HT-29 (cell line): Measurements from ENCODE around the gene UNC13C. TPM values are rescaled to one million over a fixed set of nuclear protein-coding genes. Genes with fewer than 3 reads are reported as not detected.

Source experiments
- DNase-seq: peaks from one replicate; pipeline ENCODE4 v3.0.0-alpha.2; 2015; ENCODE audit warnings: low spot score
- total RNA-seq: library from RNA; depleted of rRNA; stranded (reverse); fragments of >200 nt; shearing (Covaris generic); gene quantifications from 2 replicates; pipeline ENCODE4 v1.2.3, GENCODE V29; 2014

Gene UNC13C
- total RNA-seq, 1 experiment from 2014 or later: not detected

DNA sequence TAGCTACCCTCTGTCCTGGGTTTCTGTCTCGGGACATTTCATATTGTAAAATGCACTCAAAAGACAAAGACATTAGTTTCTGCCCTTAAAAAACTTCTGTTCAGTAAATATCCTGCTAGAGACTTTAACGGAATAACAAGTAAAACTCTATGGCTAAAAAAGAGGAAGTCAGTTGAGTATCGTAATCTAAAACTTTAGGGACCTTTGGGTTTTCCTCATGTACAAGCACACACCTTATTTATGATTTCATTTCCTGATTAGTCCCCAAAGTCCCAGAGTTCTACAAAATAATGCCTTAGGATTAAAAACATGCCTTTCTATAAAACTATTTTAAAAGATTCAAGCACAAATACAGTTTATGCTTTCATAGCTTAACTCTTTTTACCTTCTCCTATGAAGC lies 585.9 kb downstream of the UNC13C start:
- DNase-seq: no peak

DNA sequence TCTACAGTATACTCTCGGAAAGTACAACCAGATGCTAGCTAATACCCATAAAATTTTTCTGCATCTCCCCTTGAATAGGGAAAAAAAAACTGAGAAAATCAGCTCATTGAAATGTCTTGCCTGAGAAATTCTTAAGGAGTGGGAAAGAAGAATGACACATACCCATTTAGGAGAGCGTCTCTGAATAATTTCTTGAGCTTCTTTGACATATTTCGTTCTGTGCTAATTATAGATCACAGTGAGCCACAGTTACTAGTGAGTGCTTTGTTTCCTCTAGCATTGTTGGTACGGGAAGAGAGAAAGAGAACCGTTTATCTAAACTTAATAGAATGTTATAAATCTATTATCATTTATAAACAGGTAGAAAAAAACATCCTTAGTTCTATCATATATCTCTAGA lies 588.4 kb downstream of the UNC13C start:
- DNase-seq: no peak

- no peak for DNase-seq
Measured at GRCh38 chr15:54567408-54568035, 589.3 kb downstream of the UNC13C start.

DNA sequence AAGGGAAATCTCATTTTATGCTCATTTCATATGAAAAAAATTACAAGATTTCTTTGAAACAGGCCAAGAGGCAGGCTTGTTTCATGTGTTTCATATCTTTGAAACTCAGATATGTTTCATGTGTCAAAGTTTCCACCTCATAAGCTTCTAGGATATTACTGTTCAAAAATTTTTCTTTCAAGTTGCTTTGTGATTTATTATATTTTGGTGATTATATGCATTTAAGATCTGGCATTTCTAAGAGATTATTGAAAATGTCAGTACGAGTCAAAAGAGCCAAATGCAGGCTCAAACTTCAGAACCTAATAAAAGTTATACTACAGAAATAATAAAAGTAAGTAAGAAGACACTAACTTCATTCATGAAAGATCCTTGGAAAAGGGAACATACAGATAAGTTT lies 590.1 kb downstream of the UNC13C start:
- no peak for DNase-seq

DNA sequence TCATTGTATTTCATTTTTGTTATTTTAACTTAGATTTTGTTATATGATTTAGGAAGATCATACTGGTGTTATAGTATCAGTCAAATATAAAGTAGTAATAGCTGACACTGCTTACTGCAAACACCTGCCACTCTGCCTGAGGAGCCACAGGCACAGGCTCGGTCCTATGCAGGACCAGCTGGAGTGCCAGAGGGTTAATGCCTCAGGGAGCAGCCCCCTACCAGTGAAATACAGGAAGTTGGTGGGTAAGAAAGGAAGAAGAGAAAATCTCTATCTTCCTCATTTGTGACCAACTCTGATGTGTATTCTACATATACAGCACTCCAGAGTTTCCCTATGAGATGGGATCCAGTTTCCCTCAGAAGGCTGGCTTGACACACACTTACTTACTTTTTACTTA lies 593.3 kb downstream of the UNC13C start:
- DNase-seq: no peak

GRCh38 chr15:54575586-54575985 lies 597.3 kb downstream of the UNC13C start:
- DNase-seq: no peak

- no peak for DNase-seq
Measured at GRCh38 chr15:54576298-54576935, 598.2 kb downstream of the UNC13C start.

DNA sequence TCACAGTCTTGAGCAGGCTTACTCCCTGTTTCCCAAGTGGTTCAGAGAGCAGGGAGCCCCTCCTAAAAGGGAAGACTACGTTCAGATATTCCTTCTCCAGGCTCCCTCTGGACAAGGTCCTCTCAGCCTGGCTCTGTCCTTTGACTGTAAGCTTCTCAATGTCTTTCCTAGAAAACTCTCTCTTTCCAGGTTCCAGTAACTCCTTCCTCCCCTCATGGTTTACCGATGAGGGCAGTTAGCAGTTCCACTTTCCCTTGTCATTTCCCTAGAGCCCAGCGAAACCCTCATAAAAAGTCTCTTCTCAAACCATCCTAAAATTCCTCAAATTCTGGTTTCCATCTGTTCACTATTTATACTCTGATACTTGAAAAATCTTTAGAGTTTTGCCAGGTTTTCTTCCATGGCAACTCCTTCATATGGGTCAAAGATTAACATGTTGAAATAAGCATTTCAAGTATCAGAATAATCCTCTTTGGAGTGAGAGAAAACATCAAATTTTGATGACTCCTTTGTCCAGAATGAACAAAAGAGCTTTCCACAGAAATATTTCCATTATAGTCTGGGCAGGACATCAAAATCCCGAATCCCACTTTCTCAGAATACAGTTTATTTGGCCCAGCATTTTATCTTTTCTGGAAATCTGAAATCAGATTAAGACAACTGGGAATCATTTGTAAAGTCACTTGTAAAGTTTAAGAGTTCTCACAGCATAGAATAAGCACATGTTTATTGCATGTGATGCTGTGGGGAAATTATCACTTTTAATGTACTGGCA lies 599.4 kb downstream of the UNC13C start:
- no peak for DNase-seq

GRCh38 chr15:54579855-54580254 lies 601.6 kb downstream of the UNC13C start:
- no peak for DNase-seq

GRCh38 chr15:54580643-54581042 lies 602.4 kb downstream of the UNC13C start:
- DNase-seq: no peak

DNA sequence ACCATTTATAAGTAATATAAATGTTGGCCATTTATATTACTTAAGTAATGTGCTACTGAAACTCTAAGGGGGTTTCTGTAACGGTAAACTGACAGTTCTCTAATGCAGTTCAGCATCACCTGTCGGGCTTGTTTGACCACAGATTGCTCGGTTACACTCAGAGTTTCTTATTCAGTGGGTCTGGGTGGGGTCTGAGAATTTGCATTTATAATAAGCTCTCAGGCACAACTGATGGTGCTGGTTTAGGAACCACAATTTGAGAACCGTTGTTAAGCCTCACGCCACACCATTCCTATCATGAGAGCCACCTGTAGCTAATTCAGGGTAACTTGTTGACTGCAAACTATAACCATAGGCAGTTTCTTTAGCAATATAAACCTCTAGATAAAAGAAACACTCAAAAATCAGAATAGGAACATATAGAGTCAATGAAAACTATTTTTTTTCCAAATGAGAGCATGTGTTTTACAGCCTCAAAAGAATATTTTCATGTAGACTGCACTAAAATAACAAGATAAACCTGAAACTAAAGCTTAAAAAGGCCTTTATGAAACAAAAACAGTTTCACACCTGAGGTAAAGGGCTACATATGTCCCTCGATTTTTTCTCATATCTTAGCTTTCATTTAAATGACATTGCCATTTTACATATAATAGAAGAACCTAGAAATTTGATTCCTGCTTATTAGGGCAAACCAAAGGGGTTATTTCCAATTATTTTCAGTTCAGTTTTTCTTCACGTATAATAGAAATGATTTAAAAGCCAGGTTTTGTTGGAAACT lies 604.8 kb downstream of the UNC13C start:
- no peak for DNase-seq

- no peak for DNase-seq
Measured at GRCh38 chr15:54585063-54585462, 606.8 kb downstream of the UNC13C start.

GRCh38 chr15:54594115-54594514 lies 615.9 kb downstream of the UNC13C start:
- peak; percentile 19 for DNase-seq

GRCh38 chr15:54599386-54599785 lies 621.1 kb downstream of the UNC13C start:
- DNase-seq: no peak

DNA sequence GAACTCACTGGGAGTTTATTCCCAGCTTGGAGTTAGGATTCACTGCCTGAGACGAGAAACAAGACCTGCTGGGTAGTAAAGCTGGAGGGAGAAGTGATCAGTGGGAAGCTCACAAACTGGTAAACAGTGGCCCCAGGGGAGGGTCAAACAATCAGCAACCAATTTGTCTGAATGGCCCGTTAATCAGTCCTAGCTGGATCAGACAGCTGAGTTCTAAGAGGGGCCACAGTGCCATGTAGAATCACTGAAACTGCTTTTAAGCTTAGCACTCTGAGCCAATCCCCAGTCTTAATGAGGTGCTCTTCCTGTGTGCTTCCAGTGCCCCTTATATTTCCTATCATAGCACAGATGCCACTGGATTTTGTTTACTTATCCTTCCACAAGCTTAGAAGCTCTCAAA lies 626.8 kb downstream of the UNC13C start:
- DNase-seq: no peak

DNA sequence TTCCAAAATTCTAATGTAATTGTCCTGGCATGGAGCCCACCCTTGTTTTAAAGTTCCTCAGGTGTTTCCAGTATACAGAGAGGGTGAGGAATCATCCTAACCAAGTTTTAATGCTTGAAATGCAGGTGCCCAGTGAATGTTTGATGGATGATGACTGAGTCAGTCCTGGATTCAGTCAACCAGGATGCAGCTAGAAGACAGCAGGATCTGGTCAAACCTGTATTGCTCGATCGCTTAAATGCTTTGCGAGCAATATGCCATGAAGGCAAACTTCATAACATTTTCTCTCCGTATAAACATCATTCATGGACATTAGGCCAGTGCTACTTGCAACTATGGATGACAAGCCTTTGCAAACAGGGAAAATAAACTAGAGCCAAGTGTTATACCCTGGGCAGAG lies 627.3 kb downstream of the UNC13C start:
- peak; percentile 8 for DNase-seq

DNA sequence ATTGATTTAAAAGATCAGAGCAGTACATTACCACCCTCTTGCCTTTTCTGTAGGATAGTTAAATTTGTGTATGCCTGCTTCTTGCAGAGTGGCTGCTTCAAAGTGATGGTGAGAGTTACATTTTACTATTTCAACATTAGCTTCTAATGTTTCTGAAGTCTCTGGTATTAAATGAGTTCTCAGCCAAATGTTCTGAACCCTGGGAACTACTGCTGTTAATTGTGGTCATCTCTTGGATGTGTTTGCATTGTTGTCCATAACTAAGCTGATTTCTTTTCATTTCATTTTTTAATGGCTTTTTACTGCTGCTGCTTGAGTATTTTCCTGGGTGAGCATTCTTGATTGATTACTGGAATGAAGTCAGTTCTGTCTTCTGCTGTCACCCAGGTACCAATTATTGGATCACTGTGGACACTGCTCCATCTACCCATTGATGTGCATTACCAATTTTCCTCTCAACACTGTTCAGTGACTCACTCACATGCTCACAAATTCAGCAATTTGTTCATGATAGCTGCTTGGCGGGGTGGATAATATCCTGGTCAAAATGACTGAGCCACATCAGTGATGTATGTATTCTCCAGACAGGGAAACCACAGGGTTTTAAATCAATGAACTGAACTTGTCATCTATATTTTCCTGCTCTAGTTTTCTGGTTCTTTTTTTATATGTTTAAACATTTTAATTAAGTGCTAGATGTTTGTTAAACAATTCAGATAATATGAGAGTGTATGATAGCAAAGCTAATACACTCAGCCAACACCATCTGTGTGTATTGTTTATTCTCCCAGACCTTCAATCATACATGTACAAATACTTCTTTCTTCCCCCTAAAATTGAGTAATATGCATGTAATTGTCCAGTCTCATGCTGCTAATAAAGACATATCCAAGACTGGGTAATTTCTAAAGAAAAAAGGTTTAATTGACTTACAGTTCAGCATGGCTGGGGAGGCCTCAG lies 630.9 kb downstream of the UNC13C start:
- no peak for DNase-seq

- DNase-seq: no peak
Measured at GRCh38 chr15:54618120-54618519, 639.9 kb downstream of the UNC13C start.

DNA sequence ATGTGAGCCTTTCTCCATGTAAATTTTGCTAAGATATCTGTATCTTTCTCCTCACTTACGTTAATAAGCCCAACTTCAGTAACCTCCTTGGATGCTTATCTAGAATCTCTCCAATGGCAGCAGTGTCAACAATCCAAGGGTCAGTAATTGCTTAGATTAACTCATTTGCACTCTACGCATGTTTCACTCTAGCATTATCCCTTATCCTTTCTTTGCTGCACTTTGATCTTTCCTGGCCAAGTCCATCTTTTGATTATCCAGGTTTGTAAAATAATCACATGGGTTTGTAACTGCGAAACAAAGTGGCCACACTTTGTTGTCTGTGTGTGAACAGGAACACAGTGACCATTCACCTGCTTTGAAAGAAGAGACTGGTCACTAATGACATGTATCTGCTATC lies 640.9 kb downstream of the UNC13C start:
- DNase-seq: no peak

- DNase-seq: no peak
Measured at GRCh38 chr15:54620916-54621315, 642.7 kb downstream of the UNC13C start.

DNA sequence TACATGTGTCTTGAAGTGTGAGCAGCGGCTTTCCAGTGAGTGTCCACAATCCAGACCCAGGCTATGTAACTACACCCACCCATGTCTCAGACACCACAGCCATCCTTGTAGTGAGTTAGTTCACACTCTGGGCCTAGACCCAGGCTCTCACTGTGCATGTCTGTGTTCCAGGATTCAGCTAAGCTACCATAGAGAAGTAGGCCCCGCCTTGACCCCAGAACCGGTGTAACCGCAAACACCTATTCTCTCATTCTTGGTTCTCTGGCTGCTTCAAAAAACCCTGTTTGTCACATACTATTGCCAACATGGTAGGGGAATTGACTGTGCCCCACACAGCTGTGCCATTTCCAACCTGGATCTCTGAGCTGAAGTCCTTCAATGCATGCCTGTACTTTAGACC lies 657.9 kb downstream of the UNC13C start:
- DNase-seq: no peak
